ENCODE data around the gene PRDX1.
A peak's percentile ranks its signal among the peaks of the same experiment; 100 is the strongest.

PRDX1 gene

DNA sequence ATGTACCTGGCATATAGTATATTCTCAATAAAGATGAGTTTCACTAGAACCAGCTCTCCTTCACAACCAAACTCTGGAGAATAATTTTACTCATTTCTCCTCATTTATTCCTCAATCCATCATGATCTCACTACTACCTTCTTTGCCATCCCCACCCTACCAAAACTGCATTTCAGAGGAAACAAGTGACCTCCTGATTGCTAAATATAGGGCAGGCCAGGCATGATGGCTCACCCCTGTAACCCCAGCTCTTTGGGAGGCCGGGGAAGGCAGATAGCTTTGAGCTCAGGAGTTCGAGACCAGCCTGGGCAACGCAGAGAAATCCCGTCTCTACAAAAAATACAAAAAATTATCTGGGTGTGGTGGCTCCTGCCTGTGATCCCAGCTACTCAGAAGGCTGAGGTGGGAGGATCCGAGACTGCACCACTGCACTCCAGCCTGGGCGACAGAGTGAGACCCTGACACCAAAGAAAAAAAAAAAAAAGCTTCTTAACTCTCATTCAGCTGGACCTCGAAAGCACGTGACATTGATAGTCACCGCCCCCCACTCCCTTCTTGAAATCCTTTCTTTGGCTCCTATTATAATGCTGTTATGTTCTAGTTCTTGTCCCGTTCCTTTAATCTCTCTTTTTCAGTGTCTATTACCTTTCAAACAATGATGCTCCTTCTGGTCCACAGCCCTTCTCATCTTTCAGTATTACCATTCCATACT is 32.9 kb downstream of the PRDX1 start:
- Histone ChIP-seq H2AFZ (ENCODE audit: low read length) (no peak overlapping the region), H3K9ac (ENCODE audit: low read length) (no peak overlapping the region), H3K79me2 (ENCODE audit: low read length) (no peaks in the 10 kb centered on the region), H3K4me1 (ENCODE audit: low read length) (peaks cover 8% of the 10 kb centered on the region; the same call in 1 of the 2 replicates), H3K9me3 (replicated peaks; ENCODE audit: insufficient read depth, low read length) (no peaks in the 10 kb centered on the region), H3K36me3 (replicated peaks; ENCODE audit: insufficient read depth, low read length) (no peaks in the 10 kb centered on the region), H3K4me3 (ENCODE audit: low read length) (peak overlapping the region; percentile 85; the same call in 1 of the 2 replicates), H3K27ac (ENCODE audit: low read length) (no peak overlapping the region), H4K20me1 (ENCODE audit: insufficient read depth, low read length) (no peaks in the 10 kb centered on the region), H3K9me2 (replicated peaks; ENCODE audit: insufficient read depth, low read length) (no peaks in the 10 kb centered on the region), H3K27me3 (replicated peaks; ENCODE audit: insufficient read depth, low read length) (no peaks in the 10 kb centered on the region), H3F3A (ENCODE audit: insufficient read depth, low read length) (peaks cover 11% of the 10 kb centered on the region), H3K4me2 (ENCODE audit: low read depth, low read length) (peak overlapping the region; percentile 88; the same call in 1 of the 2 replicates)
- DNase-seq, result no peak
- TF ChIP-seq EZH2phosphoT487 (IDR thresholded peaks at IDR 0.05; ENCODE audit: low read length), result no peak
- TF ChIP-seq, protein P1, sequence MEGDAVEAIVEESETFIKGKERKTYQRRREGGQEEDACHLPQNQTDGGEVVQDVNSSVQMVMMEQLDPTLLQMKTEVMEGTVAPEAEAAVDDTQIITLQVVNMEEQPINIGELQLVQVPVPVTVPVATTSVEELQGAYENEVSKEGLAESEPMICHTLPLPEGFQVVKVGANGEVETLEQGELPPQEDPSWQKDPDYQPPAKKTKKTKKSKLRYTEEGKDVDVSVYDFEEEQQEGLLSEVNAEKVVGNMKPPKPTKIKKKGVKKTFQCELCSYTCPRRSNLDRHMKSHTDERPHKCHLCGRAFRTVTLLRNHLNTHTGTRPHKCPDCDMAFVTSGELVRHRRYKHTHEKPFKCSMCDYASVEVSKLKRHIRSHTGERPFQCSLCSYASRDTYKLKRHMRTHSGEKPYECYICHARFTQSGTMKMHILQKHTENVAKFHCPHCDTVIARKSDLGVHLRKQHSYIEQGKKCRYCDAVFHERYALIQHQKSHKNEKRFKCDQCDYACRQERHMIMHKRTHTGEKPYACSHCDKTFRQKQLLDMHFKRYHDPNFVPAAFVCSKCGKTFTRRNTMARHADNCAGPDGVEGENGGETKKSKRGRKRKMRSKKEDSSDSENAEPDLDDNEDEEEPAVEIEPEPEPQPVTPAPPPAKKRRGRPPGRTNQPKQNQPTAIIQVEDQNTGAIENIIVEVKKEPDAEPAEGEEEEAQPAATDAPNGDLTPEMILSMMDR (IDR thresholded peaks at IDR 0.05; ENCODE audit: low read length), result no peak
- TF ChIP-seq EZH2 (optimal IDR thresholded peaks at IDR 0.05; ENCODE audit: low read depth, low read length), result no peak

DNA sequence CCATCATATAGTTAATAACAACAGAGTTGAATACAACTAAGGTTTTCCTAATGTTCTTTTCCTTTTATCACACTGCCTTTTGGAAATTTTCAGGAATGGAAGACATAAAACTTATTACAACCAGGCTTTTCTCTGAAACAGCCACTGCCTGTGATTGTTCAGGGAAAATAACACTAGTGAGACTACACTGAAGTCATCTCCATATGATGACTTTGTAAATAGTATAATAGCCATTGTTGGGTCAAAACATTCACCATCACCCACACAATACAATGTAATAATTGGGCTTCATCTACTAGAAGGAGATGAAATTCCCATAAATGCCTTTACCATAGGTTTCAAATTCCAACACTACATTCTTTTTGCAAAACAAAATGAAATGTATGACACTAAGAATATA is 35.7 kb downstream of the PRDX1 start:
- Histone ChIP-seq H2AFZ (ENCODE audit: low read length) (no peak overlapping the region), H3K4me1 (ENCODE audit: low read length) (peaks cover 4% of the 10 kb centered on the region; the same call in 1 of the 2 replicates), H3K27me3 (replicated peaks; ENCODE audit: insufficient read depth, low read length) (no peaks in the 10 kb centered on the region), H3K9ac (ENCODE audit: low read length) (no peak overlapping the region), H3K9me2 (replicated peaks; ENCODE audit: insufficient read depth, low read length) (no peaks in the 10 kb centered on the region), H3K79me2 (ENCODE audit: low read length) (no peaks in the 10 kb centered on the region), H3K27ac (ENCODE audit: low read length) (no peak overlapping the region), H3F3A (ENCODE audit: insufficient read depth, low read length) (peaks cover 5% of the 10 kb centered on the region), H3K4me2 (ENCODE audit: low read depth, low read length) (no peak overlapping the region), H3K36me3 (replicated peaks; ENCODE audit: insufficient read depth, low read length) (no peaks in the 10 kb centered on the region), H3K9me3 (replicated peaks; ENCODE audit: insufficient read depth, low read length) (no peaks in the 10 kb centered on the region), H3K4me3 (ENCODE audit: low read length) (no peak overlapping the region), H4K20me1 (ENCODE audit: insufficient read depth, low read length) (no peaks in the 10 kb centered on the region)
- DNase-seq, result no peak
- TF ChIP-seq EZH2phosphoT487 (IDR thresholded peaks at IDR 0.05; ENCODE audit: low read length) (no peak), EZH2 (optimal IDR thresholded peaks at IDR 0.05; ENCODE audit: low read depth, low read length) (no peak)
- TF ChIP-seq, protein P1 (IDR thresholded peaks at IDR 0.05; ENCODE audit: low read length), result no peak

DNA sequence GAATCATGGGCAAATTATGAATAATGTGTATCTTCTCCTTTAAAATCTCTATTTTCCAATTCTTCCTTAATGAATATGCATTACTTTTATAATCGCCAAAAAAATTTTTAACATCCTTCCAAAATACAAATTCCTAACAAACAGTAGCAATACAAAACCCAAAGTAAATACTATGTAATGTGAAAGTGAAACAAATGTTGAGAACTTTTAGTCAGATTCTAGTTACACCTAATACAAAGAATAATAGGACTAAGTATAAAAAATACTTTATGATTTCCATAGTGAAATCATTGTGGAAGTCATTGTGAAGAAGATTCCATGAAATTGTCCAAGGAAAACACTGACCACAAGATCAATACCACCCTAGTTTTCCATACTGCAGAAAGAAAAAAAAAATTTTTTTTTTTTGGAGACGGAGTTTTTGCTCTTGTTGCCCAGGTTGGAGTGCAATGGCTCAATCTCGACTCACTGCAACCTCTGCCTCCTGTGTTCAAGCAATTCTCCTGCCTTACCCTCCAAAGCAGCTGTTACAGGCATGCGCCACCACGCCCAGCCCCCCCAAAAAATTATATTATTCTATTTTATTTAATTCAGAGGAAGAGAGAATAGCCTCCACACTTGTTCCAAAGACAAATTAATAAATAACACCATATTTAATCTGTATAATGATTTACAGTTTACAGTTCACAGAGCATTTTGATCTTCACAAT is 42.5 kb downstream of the PRDX1 start:
- no peak overlapping the region for H3K27ac ChIP-seq (ENCODE audit: low read length)
- H3K4me3 ChIP-seq (ENCODE audit: low read length), result no peak overlapping the region
- H3K9me3 ChIP-seq (replicated peaks; ENCODE audit: insufficient read depth, low read length), result no peaks in the 10 kb centered on the region
- peaks cover 4% of the 10 kb centered on the region; the same call in 1 of the 2 replicates for H3F3A ChIP-seq (ENCODE audit: insufficient read depth, low read length)
- H3K79me2 ChIP-seq (ENCODE audit: low read length), result no peaks in the 10 kb centered on the region
- H3K4me2 ChIP-seq (ENCODE audit: low read depth, low read length), result peak overlapping the region; percentile 27; the same call in 1 of the 2 replicates
- H3K9ac ChIP-seq (ENCODE audit: low read length), result no peak overlapping the region
- TF ChIP-seq EZH2phosphoT487 (IDR thresholded peaks at IDR 0.05; ENCODE audit: low read length) (no peak), EZH2 (optimal IDR thresholded peaks at IDR 0.05; ENCODE audit: low read depth, low read length) (no peak)
- TF ChIP-seq, protein P1 (IDR thresholded peaks at IDR 0.05; ENCODE audit: low read length), result no peak
- no peaks in the 10 kb centered on the region for H3K9me2 ChIP-seq (replicated peaks; ENCODE audit: insufficient read depth, low read length)
- no peak for DNase-seq
- no peaks in the 10 kb centered on the region for H3K27me3 ChIP-seq (replicated peaks; ENCODE audit: insufficient read depth, low read length)
- no peaks in the 10 kb centered on the region for H4K20me1 ChIP-seq (ENCODE audit: insufficient read depth, low read length)
- no peaks in the 10 kb centered on the region for H3K36me3 ChIP-seq (replicated peaks; ENCODE audit: insufficient read depth, low read length)
- H2AFZ ChIP-seq (ENCODE audit: low read length), result no peak overlapping the region
- no peaks in the 10 kb centered on the region for H3K4me1 ChIP-seq (ENCODE audit: low read length)
